Measurements from ENCODE around the gene TCF12.
"Not testable (repeated sequence)": the region's sequence is repeated elsewhere in the genome, so short reads cannot be mapped to it uniquely, and the experiment has no call there.

The TCF12 gene

GRCh38 chr15:56915888-56916287 lies 2.6 kb upstream of the TCF12 start:
- no peak for DNase-seq (ENCODE audit: low read depth in 2 of 2)

- DNase-seq (ENCODE audit: low read depth in 2 of 2): no peak
Measured at GRCh38 chr15:56916825-56917477, 1.5 kb upstream of the TCF12 start.

GRCh38 chr15:56917652-56918045 lies 795 bp upstream of the TCF12 start:
- DNase-seq (ENCODE audit: low read depth in 2 of 2): no peak

DNA sequence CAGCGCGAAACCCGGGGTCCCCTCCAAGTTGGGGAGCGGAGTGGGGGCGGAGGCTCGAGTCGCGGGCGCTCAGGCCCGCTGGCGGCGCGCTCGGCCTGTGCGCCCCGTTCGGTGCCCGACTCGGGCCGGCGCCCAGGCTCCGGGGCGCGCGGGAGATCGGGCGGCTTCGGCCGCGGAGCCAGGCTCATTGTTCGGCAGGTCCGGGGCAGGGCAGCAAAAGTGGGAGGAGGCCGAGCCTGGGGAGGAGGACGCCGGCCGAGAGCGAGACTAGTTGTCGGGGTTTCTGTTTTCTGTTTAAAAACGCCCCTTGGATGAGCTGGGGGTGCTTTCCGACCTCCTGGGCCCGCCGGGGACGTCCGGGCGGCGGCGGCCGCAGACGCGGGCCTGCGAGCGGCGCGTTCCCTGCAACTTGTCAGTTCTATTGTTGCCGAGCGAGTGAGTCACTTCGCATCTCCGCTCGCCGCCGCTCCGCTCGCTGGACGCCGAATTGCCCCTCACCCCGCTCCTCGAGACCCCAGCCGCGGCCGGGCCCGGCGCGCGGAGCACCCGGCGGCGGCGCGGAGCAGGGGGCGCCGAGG lies 676 bp downstream of the TCF12 start:
- no peak for DNase-seq (ENCODE audit: low read depth in 2 of 2)

- no peak for DNase-seq (ENCODE audit: low read depth in 2 of 2)
Measured at GRCh38 chr15:56919609-56920366, 1.3 kb downstream of the TCF12 start.

GRCh38 chr15:56920367-56920627 lies 1.9 kb downstream of the TCF12 start:
- no peak for DNase-seq (ENCODE audit: low read depth in 2 of 2)

GRCh38 chr15:56923174-56923591 lies 4.7 kb downstream of the TCF12 start:
- DNase-seq (ENCODE audit: low read depth in 2 of 2): no peak

DNA sequence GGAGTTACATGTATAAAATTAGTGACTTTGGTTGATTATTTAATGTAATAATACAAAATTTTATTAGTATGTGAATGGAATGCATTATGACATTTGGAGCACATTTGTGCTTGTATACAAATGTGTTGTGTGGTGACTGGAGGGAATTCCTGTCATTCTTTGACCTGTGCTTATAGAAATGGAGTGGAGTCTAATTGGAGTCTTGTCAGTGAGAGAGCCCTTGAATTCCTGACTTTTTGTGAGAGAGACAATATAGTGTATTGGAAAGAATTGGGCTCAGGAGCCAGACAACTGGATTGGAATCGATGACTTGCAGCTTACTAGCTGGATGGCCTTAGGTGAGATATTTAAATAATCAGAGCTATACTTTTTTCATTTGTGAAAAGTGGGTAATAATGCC lies 9.4 kb downstream of the TCF12 start:
- no peak for DNase-seq (ENCODE audit: low read depth in 2 of 2)

GRCh38 chr15:56929399-56929798 lies 11.0 kb downstream of the TCF12 start:
- DNase-seq (ENCODE audit: low read depth in 2 of 2): no peak

- DNase-seq (ENCODE audit: low read depth in 2 of 2): no peak
Measured at GRCh38 chr15:56929933-56930332, 11.5 kb downstream of the TCF12 start.

DNA sequence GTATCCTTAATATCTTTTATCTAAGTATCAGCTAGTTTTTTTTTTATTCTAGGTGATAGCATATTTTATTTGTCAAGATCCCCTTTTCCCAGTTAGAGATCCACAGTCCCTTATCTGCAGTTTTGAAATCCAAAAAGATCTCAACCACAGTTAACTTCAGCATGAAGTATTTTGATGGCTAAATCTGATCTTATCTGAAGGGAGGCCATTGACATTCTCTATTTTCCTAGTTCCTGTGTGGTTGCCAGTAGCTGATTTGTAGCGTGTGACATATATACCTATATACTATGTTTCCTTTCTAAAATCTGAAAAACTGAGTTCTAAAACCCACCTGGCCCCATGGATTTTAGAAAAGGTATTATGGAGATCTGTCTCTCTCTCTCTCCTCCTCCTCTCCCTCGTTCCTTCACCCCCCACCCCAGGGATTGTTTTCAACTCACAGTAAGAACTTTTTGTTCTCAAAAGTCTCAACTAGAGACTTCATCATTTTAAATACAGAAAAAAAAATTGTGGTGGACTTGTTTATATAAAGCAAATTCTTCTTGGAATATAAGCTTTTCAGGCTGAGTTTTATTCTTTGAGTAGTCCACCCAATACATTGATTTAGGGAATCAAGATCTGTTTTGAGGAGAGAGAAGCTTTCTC lies 12.3 kb downstream of the TCF12 start:
- no peak for DNase-seq (ENCODE audit: low read depth in 2 of 2)

GRCh38 chr15:56931639-56932508 lies 13.4 kb downstream of the TCF12 start:
- DNase-seq (ENCODE audit: low read depth in 2 of 2): no peak

DNA sequence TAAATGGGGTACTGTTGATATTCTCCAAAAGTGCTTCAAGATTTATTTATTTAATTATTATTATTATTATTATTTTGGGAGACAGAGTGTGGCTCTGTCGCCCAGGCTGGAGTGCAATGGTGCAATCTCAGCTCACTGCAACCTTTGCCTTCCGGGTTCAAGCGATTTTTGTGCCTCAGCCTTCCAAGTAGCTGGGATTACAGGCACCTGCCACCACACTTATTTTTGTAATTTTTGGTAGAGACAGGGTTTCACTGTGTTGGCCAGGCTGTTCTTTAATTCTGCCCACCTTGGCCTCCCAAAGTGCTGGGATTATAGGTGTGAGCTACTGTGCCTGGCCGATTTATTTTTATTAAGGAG lies 14.0 kb downstream of the TCF12 start:
- DNase-seq (ENCODE audit: low read depth in 2 of 2): not testable (repeated sequence)

GRCh38 chr15:56933410-56933809 lies 15.0 kb downstream of the TCF12 start:
- no peak for DNase-seq (ENCODE audit: low read depth in 2 of 2)

DNA sequence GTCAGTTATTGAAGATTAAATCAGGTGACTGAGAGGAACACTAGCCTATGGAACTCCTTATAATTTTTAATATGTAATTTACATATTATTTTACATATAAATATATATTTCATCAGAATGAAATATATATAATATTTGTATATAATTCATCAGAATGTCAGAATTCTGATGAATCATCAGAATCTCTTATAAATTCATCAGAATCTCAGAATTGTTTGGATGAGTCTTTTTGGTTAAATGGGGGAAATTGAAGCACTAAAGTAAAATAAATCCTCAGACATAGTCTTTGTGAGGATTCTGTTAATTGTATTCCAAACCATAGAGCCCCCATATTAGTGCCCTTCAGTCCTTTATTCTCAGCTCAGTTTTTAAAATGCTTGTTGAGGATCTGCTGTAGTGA lies 15.4 kb downstream of the TCF12 start:
- no peak for DNase-seq (ENCODE audit: low read depth in 2 of 2)

- DNase-seq (ENCODE audit: low read depth in 2 of 2): no peak
Measured at GRCh38 chr15:56934269-56934668, 15.8 kb downstream of the TCF12 start.

DNA sequence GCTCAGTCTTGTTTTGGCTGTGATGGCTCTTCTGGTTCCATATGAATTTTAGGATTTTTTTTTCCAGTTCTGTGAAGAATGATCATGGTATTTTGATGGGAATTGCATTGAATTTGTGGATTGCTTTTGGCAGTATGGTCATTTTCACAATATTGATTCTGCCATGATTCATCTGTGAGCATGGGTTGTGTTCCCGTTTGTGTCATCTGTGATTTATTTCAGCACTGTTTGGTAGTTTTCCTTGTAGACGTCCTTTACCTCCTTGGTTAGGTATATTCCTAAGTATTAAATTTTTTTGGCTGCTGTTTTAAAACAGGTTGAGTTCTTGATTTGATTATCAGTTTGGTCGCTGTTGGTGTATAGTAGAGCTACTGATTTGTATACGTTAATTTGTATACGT lies 18.5 kb downstream of the TCF12 start:
- DNase-seq (ENCODE audit: low read depth in 2 of 2): no peak

- no peak for DNase-seq (ENCODE audit: low read depth in 2 of 2)
Measured at GRCh38 chr15:56939257-56939656, 20.8 kb downstream of the TCF12 start.

- DNase-seq (ENCODE audit: low read depth in 2 of 2): no peak
Measured at GRCh38 chr15:56940388-56940787, 21.9 kb downstream of the TCF12 start.

GRCh38 chr15:56942118-56942517 lies 23.7 kb downstream of the TCF12 start:
- DNase-seq (ENCODE audit: low read depth in 2 of 2): no peak

- no peak for DNase-seq (ENCODE audit: low read depth in 2 of 2)
Measured at GRCh38 chr15:56943403-56943802, 25.0 kb downstream of the TCF12 start.

DNA sequence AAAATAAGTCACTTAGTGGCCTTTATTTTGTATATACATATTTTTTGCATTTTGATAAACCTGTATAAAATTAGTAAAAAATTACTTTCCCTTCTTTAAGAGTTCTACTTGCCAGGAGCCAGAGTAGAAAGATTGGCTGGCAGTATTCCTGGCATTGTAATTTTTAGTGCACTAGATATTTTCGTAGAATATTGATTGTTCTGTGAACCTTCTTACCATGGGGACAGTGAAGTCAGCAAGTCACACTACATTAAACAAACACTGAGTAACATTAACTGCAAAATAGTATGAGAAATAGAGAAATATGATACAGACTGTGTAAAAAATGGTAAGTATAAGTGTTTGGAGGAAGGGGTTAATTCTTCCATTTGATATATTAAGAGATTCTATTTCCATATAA lies 26.0 kb downstream of the TCF12 start:
- no peak for DNase-seq (ENCODE audit: low read depth in 2 of 2)

Measured in fibroblast of skin of left biceps (primary cell).